Body of pancreas (tissue), 4 donors: ENCODE results near the gene THOC1.

Source experiments
- POLR2A ChIP-seq, 3 donors: fragments of 450-650 bp; IDR thresholded peaks; one replicate each; pipeline ENCODE4 v1.6.1; 2016; ENCODE audit warnings: antibody characterized with exemption in 3 of 3, mild to moderate bottlenecking in 2 of 3
- TF ChIP-seq, protein P1 (sequence below), 7 experiments: fragments of 450-650 bp in 4 of 7; fragments of 200-600 bp in 3 of 7; sonication (generic) in 3 of 7; IDR thresholded peaks; one replicate each; pipeline ENCODE4 v1.5.1; 2016 to 2019; ENCODE audit warnings: antibody characterized with exemption in 7 of 7

DNA sequence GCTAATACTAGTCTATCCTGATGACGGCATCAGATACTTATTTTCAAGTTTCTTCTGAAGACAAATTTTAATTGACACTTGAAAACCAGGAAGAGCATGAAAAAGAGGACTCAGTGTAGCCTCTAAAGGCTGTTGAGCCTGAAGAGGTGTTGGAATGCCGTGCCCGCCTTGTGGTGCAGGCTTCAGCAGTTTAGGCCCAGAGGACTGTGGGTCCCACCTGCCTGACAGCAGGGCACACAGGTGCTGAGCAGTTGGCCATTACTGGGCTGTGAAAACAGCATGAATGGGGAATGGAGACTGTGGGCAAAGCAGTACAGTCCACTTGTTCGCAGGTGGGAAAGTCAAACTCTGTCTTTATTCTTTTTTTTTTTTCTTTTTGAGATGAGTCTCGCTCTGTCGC lies 49.8 kb upstream of the THOC1 start:
- TF ChIP-seq, protein P1, sequence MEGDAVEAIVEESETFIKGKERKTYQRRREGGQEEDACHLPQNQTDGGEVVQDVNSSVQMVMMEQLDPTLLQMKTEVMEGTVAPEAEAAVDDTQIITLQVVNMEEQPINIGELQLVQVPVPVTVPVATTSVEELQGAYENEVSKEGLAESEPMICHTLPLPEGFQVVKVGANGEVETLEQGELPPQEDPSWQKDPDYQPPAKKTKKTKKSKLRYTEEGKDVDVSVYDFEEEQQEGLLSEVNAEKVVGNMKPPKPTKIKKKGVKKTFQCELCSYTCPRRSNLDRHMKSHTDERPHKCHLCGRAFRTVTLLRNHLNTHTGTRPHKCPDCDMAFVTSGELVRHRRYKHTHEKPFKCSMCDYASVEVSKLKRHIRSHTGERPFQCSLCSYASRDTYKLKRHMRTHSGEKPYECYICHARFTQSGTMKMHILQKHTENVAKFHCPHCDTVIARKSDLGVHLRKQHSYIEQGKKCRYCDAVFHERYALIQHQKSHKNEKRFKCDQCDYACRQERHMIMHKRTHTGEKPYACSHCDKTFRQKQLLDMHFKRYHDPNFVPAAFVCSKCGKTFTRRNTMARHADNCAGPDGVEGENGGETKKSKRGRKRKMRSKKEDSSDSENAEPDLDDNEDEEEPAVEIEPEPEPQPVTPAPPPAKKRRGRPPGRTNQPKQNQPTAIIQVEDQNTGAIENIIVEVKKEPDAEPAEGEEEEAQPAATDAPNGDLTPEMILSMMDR (IDR thresholded peaks at IDR 0.05), result no peak
- no peak for TF ChIP-seq POLR2A (IDR thresholded peaks at IDR 0.05)
